ENCODE measurements around the gene SMIM35.

SMIM35 gene

GRCh38 chr11:118090545-118091162 is 3.9 kb upstream of the SMIM35 start:
- Histone ChIP-seq H3K4me1 (ENCODE audit: control insufficient read depth, low read length) (peaks cover 13% of the 10 kb centered on the region), H3K27me3 (ENCODE audit: control insufficient read depth, low read length) (peaks cover 3% of the 10 kb centered on the region; the same call in 1 of the 2 replicates), H3K4me3 (ENCODE audit: low read length) (no peak overlapping the region), H4K20me1 (ENCODE audit: control insufficient read depth, insufficient read depth, low read depth, low read length) (no peaks in the 10 kb centered on the region), H3K36me3 (ENCODE audit: control insufficient read depth, low read length) (no peaks in the 10 kb centered on the region), H3K9me3 (ENCODE audit: control insufficient read depth, insufficient read depth, low read length) (peaks cover 18% of the 10 kb centered on the region; the same call in 1 of the 2 replicates), H3K9me2 (replicated peaks; ENCODE audit: control insufficient read depth, low read length) (no peaks in the 10 kb centered on the region), H3K4me2 (ENCODE audit: low read length) (no peak overlapping the region), H3K79me2 (ENCODE audit: control insufficient read depth, low read length) (no peaks in the 10 kb centered on the region), H3K27ac (ENCODE audit: low read depth, low read length) (no peak overlapping the region), H3F3A (ENCODE audit: control insufficient read depth, insufficient read depth) (no peaks in the 10 kb centered on the region)
- TF ChIP-seq EZH2phosphoT487 (IDR thresholded peaks at IDR 0.05; ENCODE audit: borderline replicate concordance, low read length) (no peak), CTCF (IDR thresholded peaks at IDR 0.05; ENCODE audit: low read depth, low read length, poor library complexity, severe bottlenecking) (no peak)

- H3K4me1 ChIP-seq (ENCODE audit: control insufficient read depth, low read length), result peaks cover 23% of the 10 kb centered on the region
- peak overlapping the region; percentile 36 for H3K4me2 ChIP-seq (ENCODE audit: low read length)
- H3K27ac ChIP-seq (ENCODE audit: low read depth, low read length), result no peak overlapping the region
- peaks cover 18% of the 10 kb centered on the region; the same call in 1 of the 2 replicates for H3K9me3 ChIP-seq (ENCODE audit: control insufficient read depth, insufficient read depth, low read length)
- TF ChIP-seq EZH2phosphoT487 (IDR thresholded peaks at IDR 0.05; ENCODE audit: borderline replicate concordance, low read length) (no peak), CTCF (IDR thresholded peaks at IDR 0.05; ENCODE audit: low read depth, low read length, poor library complexity, severe bottlenecking) (no peak)
- no peaks in the 10 kb centered on the region for H3K27me3 ChIP-seq (ENCODE audit: control insufficient read depth, low read length)
- 0 out of 2 replicates have a peak overlapping the region, but pooled peaks have one; percentile 32 for H3K4me3 ChIP-seq (ENCODE audit: low read length)
- no peaks in the 10 kb centered on the region for H3K79me2 ChIP-seq (ENCODE audit: control insufficient read depth, low read length)
- no peaks in the 10 kb centered on the region for H4K20me1 ChIP-seq (ENCODE audit: control insufficient read depth, insufficient read depth, low read depth, low read length)
- H3K36me3 ChIP-seq (ENCODE audit: control insufficient read depth, low read length), result no peaks in the 10 kb centered on the region
- H3K9me2 ChIP-seq (replicated peaks; ENCODE audit: control insufficient read depth, low read length), result no peaks in the 10 kb centered on the region
- H3F3A ChIP-seq (ENCODE audit: control insufficient read depth, insufficient read depth), result no peaks in the 10 kb centered on the region
These were observed 1.8 kb upstream of the SMIM35 start for GRCh38 chr11:118088531-118088930.

- H3K4me1 ChIP-seq (ENCODE audit: control insufficient read depth, low read length), result peaks cover 23% of the 10 kb centered on the region
- H3K36me3 ChIP-seq (ENCODE audit: control insufficient read depth, low read length), result no peaks in the 10 kb centered on the region
- H3F3A ChIP-seq (ENCODE audit: control insufficient read depth, insufficient read depth), result no peaks in the 10 kb centered on the region
- H3K9me3 ChIP-seq (ENCODE audit: control insufficient read depth, insufficient read depth, low read length), result peaks cover 18% of the 10 kb centered on the region; the same call in 1 of the 2 replicates
- TF ChIP-seq EZH2phosphoT487 (IDR thresholded peaks at IDR 0.05; ENCODE audit: borderline replicate concordance, low read length), result no peak
- no peak for TF ChIP-seq CTCF (IDR thresholded peaks at IDR 0.05; ENCODE audit: low read depth, low read length, poor library complexity, severe bottlenecking)
- H3K9me2 ChIP-seq (replicated peaks; ENCODE audit: control insufficient read depth, low read length), result no peaks in the 10 kb centered on the region
- no peaks in the 10 kb centered on the region for H3K79me2 ChIP-seq (ENCODE audit: control insufficient read depth, low read length)
- H3K27me3 ChIP-seq (ENCODE audit: control insufficient read depth, low read length), result 0 out of 2 replicates have a peak, but pooled peaks cover 2% of the 10 kb centered on the region
- H3K27ac ChIP-seq (ENCODE audit: low read depth, low read length), result no peak overlapping the region
- no peak overlapping the region for H3K4me2 ChIP-seq (ENCODE audit: low read length)
- no peak overlapping the region for H3K4me3 ChIP-seq (ENCODE audit: low read length)
- H4K20me1 ChIP-seq (ENCODE audit: control insufficient read depth, insufficient read depth, low read depth, low read length), result no peaks in the 10 kb centered on the region
These were observed 1.2 kb upstream of the SMIM35 start for GRCh38 chr11:118087931-118088330.

Data from DOHH2 (cell line).